HepG2 (cell line): ENCODE data around the gene PKNOX2. TPM values are rescaled to one million over a fixed set of nuclear protein-coding genes. Genes with fewer than 3 reads are reported as not detected.

Source experiments
- ATAC-seq: fragments of 200-7000 bp; cut with Tn5 transposase; 3 replicates; pipeline ENCODE4 v1.9.1; 2020; ENCODE audit warnings: mild to moderate bottlenecking, moderate library complexity
- BruUV-seq: library from RNA; stranded (reverse); fragments of 400-500 nt; replicated peaks from 2 replicates; lab custom pipeline; 2021; lab: Mats Ljungman, UMichigan
- CTCF ChIA-PET: fragments of 300-600 bp; formaldehyde crosslinking; extraction: SDS; loops from one replicate; lab custom pipeline; 2021; ENCODE audit warnings: low total read pairs, inconsistent platforms, low intra/inter-chr PET ratio; lab: Yijun Ruan, JAX
- POLR2A ChIA-PET: fragments of 350-600 bp; sonication (Branson Sonifier 250); formaldehyde crosslinking; loops from one replicate; lab custom pipeline; 2020; ENCODE audit warnings: antibody characterized with exemption, inconsistent platforms; lab: Yijun Ruan, JAX
- DNase-seq: peaks from one replicate; pipeline ENCODE4 v3.0.0-alpha.2; 2015; ENCODE audit warnings: low spot score
- FAIRE-seq: peaks from 3 replicates; lab custom pipeline; 2011; peaks lifted over from hg19 to GRCh38; lab: Jason Lieb, UNC
- H2AFZ ChIP-seq: one replicate; pipeline ENCODE4 v1.6.1; 2011; ENCODE audit warnings: low read length, inconsistent platforms
- H3K27ac ChIP-seq: fragments of 300-600 bp; 3 replicates; pipeline ENCODE4 v1.8.0; 2011; ENCODE audit warnings: mixed run types, mild to moderate bottlenecking, mixed read lengths, low read length, inconsistent platforms; ENCODE audit not compliant: insufficient read depth; ENCODE audit errors: extremely low read length
- H3K27me3 ChIP-seq, 2 experiments: fragments of 200-600 bp in 1 of 2; 2 replicates in 1 of 2; 3 replicates in 1 of 2; pipeline versions ENCODE4 v1.6.0 to v1.8.0; 2011; ENCODE audit warnings: low read length in 2 of 2, mild to moderate bottlenecking in 2 of 2, moderate library complexity in 2 of 2, inconsistent platforms in 1 of 2; ENCODE audit not compliant: insufficient read depth in 2 of 2, control insufficient read depth in 1 of 2
- H3K36me3 ChIP-seq, 2 experiments: fragments of 200-600 bp in 1 of 2; replicated peaks in 1 of 2; 2 replicates in 1 of 2; 3 replicates in 1 of 2; pipeline versions ENCODE4 v1.5.1 to v1.8.0; 2011; ENCODE audit warnings: low read length in 2 of 2, inconsistent platforms in 1 of 2; ENCODE audit not compliant: insufficient read depth in 2 of 2, control insufficient read depth in 1 of 2
- H3K4me1 ChIP-seq: 2 replicates; pipeline ENCODE4 v1.5.1; 2012; ENCODE audit warnings: low read length, inconsistent platforms; ENCODE audit not compliant: insufficient read depth
- H3K4me2 ChIP-seq: 2 replicates; pipeline ENCODE4 v1.6.0; 2011; ENCODE audit warnings: low read depth, low read length, inconsistent platforms
- H3K4me3 ChIP-seq, 3 experiments: fragments of 200-600 bp in 1 of 3; sonication (generic), shearing (Covaris generic) in 1 of 3; replicated peaks in 1 of 3; 2 replicates each; pipeline ENCODE4 v1.5.1; 2011 to 2016; ENCODE audit warnings: low read length in 3 of 3, inconsistent platforms in 2 of 3, low read depth in 2 of 3, mild to moderate bottlenecking in 2 of 3, control low read depth in 1 of 3, mixed read lengths in 1 of 3; ENCODE audit not compliant: insufficient read depth in 1 of 3
- H3K79me2 ChIP-seq: one replicate; pipeline ENCODE4 v1.6.1; 2011; ENCODE audit warnings: low read length, inconsistent platforms; ENCODE audit not compliant: insufficient read depth
- H3K9ac ChIP-seq: 2 replicates; pipeline ENCODE4 v1.6.0; 2011; ENCODE audit warnings: mild to moderate bottlenecking, low read depth, low read length, inconsistent platforms; ENCODE audit not compliant: insufficient read depth
- H3K9me3 ChIP-seq: 2 replicates; pipeline ENCODE4 v1.5.1; 2012; ENCODE audit warnings: mild to moderate bottlenecking, low read length
- H4K20me1 ChIP-seq: 2 replicates; pipeline ENCODE4 v1.6.0; 2011; ENCODE audit warnings: inconsistent platforms, mild to moderate bottlenecking, low read length, moderate library complexity; ENCODE audit not compliant: insufficient read depth
- MAFF ChIP-seq: IDR thresholded peaks from 2 replicates; pipeline ENCODE4 v1.6.1; 2011; ENCODE audit warnings: low read depth, low read length, improper control_type of control experiment
- MAFK ChIP-seq, 2 experiments: IDR thresholded peaks in 1 of 2; conservative IDR thresholded peaks in 1 of 2; 2 replicates each; pipeline ENCODE4 v1.6.1; 2011; ENCODE audit warnings: improper control_type of control experiment in 2 of 2, low read length in 2 of 2
- MED8 ChIP-seq: sonication (generic); formaldehyde crosslinking; IDR thresholded peaks from 2 replicates; pipeline ENCODE4 v1.8.1; 2023; ENCODE audit warnings: mild to moderate bottlenecking, missing genetic modification reagents; ENCODE audit not compliant: insufficient replicate concordance
- RFX1 ChIP-seq: fragments of 450-650 bp; IDR thresholded peaks from 2 replicates; pipeline ENCODE4 v1.6.1; 2017
- ZNF281 ChIP-seq: sonication (generic); formaldehyde crosslinking; IDR thresholded peaks from 2 replicates; pipeline ENCODE4 v1.4.0; 2020; ENCODE audit warnings: missing genetic modification reagents, borderline replicate concordance
- WGBS: methylation state at CpG from one replicate; pipeline ENCODE4 v1.1.6; 2017; ENCODE audit warnings: low lambda C conversion rate; 5-methylcytosine and 5-hydroxymethylcytosine counted together
- in situ Hi-C: cut with HindIII; loops from 2 replicates; pipeline ENCODE4 v1.10.0; 2017; ENCODE audit warnings: low pct_unique_long_range_greater_than_20kb; ENCODE audit not compliant: extremely low pct_ligation_motif_present
- intact Hi-C: fragments of 100-400 bp; cut with micrococcal nuclease; formaldehyde crosslinking; loops from one replicate; pipeline ENCODE4 v1.10.0; 2022; ENCODE audit not compliant: unreplicated experiment
- polyA plus RNA-seq, 8 experiments: library from polyadenylated mRNA; depleted of rRNA in 3 of 8; stranded (reverse) in 7 of 8; unstranded in 1 of 8; fragments of >200 nt; fragmentation: Illumina TruSeq in 4 of 8; extraction: Trizol in 4 of 8; gene quantifications; 2 replicates each; pipeline versions ENCODE4 v1.2.1 to v1.2.3, GENCODE V29; 2011 to 2016; ENCODE audit warnings: low read depth in 4 of 8, missing spikeins in 1 of 8, mixed read lengths in 1 of 8; ENCODE audit not compliant: insufficient read depth in 1 of 8
- total RNA-seq, 5 experiments: library from RNA; depleted of rRNA; stranded (reverse); fragments of >200 nt; fragmentation: Illumina TruSeq; extraction: Trizol; gene quantifications; 2 replicates each; pipeline ENCODE4 v1.2.3, GENCODE V29; 2016; ENCODE audit warnings: low read depth in 1 of 5

The PKNOX2 gene
- total and polyA plus RNA-seq, 2 of the 13 experiments (the other 11 are each of a cell fraction or from before 2014, with no cell fraction given) = not detected

GRCh38 chr11:125276619-125276976, 112.0 kb downstream of the PKNOX2 start:
- intact Hi-C loops (no loop called here), in situ Hi-C loops (no loop called here)
- no peaks in the 10 kb centered on the region for H4K20me1 ChIP-seq
- no peaks in the 10 kb centered on the region for H3K79me2 ChIP-seq
- H3K9ac ChIP-seq = no peak overlapping the region
- no TSS peak for BruUV-seq
- DNase-seq (no peak), ATAC-seq (no peak), FAIRE-seq (no peak)
- CTCF ChIA-PET = no interaction called here
- no peaks in the 10 kb centered on the region for H3K9me3 ChIP-seq
- H3K36me3 ChIP-seq = no peaks in the 10 kb centered on the region
- H3K27me3 ChIP-seq = peaks cover 2 to 52% of the 10 kb centered on the region in 2 experiments; a peak in 3 of 5 replicates
- TF ChIP-seq MED8 (CRISPR knock-in tag) (no peak), MAFK (conservative IDR thresholded peaks at IDR 0.05 in 1 of 2, IDR thresholded peaks at IDR 0.05 in 1 of 2; ENCODE audit: low read length in 2 of 2) (peak; percentile 29 to 70; a peak in 3 of 4 replicates), MAFF (peak; percentile 50; the same call in 1 of the 2 replicates)
- no peak overlapping the region for H3K4me2 ChIP-seq
- H3K27ac ChIP-seq = no peak overlapping the region
- peaks cover 15% of the 10 kb centered on the region for H3K4me1 ChIP-seq
- H2AFZ ChIP-seq = no peak overlapping the region
- no peak overlapping the region for H3K4me3 ChIP-seq
- POLR2A ChIA-PET = no interaction called here

GRCh38 chr11:125279676-125280418, 115.3 kb downstream of the PKNOX2 start:
- ChIA-PET POLR2A (no interaction called here), CTCF (no interaction called here)
- Histone ChIP-seq H3K27ac (no peak overlapping the region), H2AFZ (no peak overlapping the region), H3K4me1 (no peaks in the 10 kb centered on the region; the same call in 1 of the 2 replicates), H3K36me3 (no peaks in the 10 kb centered on the region), H3K79me2 (no peaks in the 10 kb centered on the region), H4K20me1 (no peaks in the 10 kb centered on the region), H3K27me3 (peaks cover 0 to 29% of the 10 kb centered on the region in 2 experiments; a peak in 2 of 5 replicates), H3K9ac (no peak overlapping the region), H3K9me3 (no peaks in the 10 kb centered on the region), H3K4me2 (no peak overlapping the region), H3K4me3 (no peak overlapping the region)
- intact Hi-C loops (no loop called here), in situ Hi-C loops (no loop called here)
- BruUV-seq = no TSS peak
- TF ChIP-seq ZNF281 (CRISPR knock-in tag) = no peak
- peak; percentile 13; the same call in 1 of the 2 replicates for TF ChIP-seq RFX1
- WGBS = 19% methylated on average over 8 of the region's 8 CpGs
- ATAC-seq (no peak), DNase-seq (no peak), FAIRE-seq (no peak)
